HG03025 (cell line): Measurements from ENCODE around the gene KHK.
"Not testable (repeated sequence)": the region's sequence is repeated elsewhere in the genome, so short reads cannot be mapped to it uniquely, and the experiment has no call there.

Experiments used
- ATAC-seq: cut with Tn5 transposase; IDR thresholded peaks from one replicate; pipeline ENCODE4 v1.9.1; 2021; ENCODE audit warnings: mild to moderate bottlenecking, moderate library complexity; ENCODE audit not compliant: unreplicated experiment, low FRiP score

The KHK gene

DNA sequence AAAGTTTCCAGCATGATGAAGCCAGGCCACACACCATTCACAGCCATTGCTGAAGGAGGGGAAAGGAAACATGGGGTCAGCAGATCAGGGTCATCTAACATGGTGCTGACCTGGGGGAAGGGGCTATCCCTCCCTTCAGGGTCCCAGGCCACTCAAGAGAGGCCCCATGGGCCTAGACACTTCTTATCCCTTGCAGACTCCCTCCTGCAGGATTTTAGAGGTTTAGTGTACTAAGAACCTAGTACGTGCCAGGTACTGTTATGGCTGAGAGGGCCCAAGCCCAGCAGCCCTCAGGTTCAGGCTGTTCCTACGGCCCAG, 8.8 kb downstream of the KHK start:
- no peak for ATAC-seq

DNA sequence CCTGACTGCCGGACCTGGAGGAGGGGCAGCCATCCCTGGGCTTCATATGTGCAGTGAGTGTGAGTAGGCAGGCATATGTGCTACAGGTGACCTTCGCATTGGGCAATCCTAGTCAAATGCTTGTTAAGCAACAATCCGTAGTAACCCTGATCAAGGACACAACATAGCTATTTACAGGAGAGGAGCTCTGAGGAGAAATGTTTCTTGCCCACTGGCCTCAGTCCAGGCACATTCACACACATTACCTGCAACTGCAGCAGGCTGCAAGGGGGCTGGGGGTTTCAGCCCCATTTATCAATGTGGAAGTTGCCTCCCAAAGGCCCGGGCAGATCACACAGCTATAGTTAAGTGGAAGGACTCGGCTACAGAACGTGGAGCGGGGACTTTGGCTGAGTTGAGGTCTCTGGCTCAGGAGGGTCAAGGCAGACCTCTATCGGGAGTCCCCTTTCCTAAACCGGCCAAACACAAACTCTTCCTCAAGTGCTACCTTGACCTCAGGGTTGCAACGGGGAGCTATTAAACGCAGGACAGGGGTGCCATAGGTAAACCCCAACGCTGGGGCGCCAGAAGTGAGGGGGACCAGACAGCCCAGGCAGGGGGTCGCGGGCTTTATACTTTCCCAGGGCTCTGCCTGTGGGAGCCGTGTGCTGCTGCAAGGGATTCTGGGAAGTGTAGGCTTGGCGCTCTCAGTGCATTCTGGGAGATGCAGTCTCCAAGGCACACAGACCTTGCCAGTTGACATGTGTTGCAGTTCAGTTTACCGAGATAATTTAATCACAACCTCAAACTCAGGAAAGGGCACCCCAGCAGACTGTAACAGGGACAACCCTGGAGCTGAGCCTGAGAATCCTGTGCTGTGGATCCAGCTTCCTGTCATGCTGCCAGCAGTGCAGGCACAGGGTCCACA, 9.4 kb downstream of the KHK start:
- ATAC-seq, result no peak

DNA sequence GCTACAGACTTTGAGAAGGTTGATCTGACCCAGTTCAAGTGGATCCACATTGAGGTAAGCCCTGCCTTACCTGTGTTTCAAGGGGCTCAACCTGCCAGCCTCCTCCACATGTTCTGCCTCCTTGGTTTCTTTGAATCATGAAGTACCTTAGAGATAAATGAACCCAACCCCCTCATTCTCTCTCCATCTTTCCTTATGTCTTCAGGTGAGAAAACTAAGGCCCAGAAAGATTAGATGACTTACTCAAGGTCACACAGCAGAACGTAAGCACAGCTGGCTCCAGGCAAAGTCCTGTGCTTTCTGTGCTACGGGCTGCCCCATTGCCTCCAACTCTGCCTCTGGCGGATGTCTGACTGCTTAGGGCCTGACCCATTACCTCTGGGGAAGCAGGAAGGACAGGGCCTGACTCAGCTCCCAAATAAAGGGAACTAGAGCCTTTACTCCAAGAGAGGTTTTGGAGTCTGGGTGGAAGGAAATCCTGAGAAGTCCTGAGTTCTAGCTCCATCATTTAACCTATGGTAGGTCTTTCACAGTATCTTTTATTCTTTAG, 10.3 kb downstream of the KHK start:
- no peak for ATAC-seq

DNA sequence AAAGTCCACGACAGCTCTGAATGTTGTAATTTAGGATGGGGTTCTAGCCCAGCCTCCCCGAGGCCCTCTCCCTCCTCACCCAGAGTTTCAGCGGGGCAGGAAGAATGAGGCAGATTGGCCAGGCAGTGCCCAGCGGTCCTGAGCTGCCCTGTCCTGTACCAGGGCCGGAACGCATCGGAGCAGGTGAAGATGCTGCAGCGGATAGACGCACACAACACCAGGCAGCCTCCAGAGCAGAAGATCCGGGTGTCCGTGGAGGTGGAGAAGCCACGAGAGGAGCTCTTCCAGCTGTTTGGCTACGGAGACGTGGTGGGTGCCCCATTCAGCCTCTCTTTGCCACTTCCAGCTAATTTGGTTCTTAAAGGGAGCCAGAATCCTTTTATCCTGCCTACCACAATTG, 10.8 kb downstream of the KHK start:
- ATAC-seq, result no peak

GRCh38 chr2:27099334-27099955, 12.9 kb downstream of the KHK start:
- ATAC-seq, result no peak

GRCh38 chr2:27100036-27100435, 13.5 kb downstream of the KHK start:
- no peak for ATAC-seq

DNA sequence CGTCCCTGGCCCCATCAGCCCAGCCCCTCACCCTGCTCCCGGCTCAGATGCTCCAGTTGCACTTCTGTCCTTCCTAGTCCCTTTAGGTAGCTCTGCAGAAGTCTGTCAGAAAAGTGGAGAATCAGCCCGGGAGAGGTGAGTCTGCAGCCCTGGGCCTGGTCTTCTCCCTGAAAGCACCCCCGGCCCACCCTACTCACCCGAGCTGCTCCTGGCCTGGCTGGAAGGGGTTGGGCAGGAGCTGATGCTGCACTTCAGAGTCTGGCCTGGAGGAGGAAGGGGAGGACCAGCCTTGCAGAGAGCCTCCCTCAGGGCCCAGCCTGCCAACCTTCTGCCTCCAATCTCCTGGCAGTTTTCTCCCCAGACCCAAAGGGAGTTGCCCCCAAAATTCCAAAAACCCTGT, 15.8 kb downstream of the KHK start:
- no peak for ATAC-seq

- ATAC-seq, result no peak
These were observed 19.4 kb downstream of the KHK start for GRCh38 chr2:27105981-27106380.

DNA sequence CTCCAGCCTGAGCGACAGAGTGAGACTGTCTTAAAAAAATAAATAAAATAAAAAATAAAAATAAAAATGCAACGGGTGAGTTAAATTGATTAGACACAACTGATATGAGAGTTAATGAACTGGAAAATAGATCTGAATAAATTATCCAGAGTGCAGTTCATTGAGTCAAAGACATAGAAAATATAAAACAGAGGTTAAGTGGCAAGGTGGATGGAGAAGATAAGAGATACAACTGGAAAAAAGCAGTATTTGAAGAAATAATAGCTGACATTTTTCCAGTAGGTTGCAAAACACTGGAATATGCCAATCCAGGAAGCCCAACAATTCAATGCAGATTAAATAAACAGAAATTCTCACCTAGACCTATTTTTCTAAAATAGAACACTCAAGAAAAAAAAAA, 21.6 kb downstream of the KHK start:
- ATAC-seq, result no peak

DNA sequence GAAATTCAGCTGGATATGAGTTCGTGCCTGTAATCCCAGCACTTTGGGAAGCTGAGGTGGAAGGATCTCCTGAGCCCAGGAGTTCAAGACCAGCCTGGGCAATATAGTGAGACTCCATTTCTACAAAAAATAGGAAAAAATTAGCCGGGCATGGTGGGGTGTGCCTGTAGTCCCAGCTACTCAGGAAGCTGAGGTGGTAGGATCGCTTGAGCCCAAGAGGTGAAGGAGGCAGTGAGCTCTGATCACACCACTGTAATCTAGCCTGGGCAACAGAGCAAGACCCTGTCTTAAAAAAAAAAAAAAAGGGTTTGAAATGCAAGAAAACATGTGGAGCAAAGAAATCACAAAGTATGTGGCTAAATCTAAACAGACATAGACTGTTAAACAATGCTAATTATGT, 22.5 kb downstream of the KHK start:
- no peak for ATAC-seq

- not testable (repeated sequence) for ATAC-seq
These were observed 24.2 kb downstream of the KHK start for GRCh38 chr2:27110603-27111352.

DNA sequence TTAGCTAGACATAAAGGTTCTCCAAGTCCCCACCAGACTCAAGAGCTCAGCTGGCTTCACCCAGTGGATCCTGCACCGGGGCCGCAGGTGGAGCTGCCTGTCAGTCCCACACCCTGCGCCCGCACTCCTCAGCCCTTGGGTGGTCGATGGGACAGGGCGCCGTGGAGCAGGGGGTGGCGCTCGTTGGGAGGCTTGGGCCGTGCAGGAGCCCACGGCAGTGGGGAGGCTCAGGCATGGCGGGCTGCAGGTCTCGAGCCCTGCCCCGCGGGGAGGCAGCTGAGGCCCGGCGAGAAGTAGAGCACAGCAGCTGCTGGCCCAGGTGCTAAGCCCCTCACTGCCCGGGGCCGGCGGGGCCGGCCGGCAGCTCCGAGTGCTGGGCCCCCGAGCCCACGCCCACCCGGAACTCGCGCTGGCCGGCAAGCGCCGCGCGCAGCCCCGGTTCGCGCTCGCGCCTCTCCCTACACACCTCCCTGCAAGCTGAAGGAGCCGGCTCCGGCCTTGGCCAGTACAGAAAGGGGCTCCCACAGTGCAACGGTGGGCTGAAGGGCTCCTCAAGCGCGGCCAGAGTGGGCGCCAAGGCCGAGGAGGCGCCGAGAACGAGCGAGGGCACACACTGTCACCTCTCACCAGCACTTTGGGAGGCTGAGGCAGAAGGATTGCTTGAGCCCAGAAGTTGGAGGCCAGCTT, 25.0 kb downstream of the KHK start:
- ATAC-seq, result not testable (repeated sequence)

DNA sequence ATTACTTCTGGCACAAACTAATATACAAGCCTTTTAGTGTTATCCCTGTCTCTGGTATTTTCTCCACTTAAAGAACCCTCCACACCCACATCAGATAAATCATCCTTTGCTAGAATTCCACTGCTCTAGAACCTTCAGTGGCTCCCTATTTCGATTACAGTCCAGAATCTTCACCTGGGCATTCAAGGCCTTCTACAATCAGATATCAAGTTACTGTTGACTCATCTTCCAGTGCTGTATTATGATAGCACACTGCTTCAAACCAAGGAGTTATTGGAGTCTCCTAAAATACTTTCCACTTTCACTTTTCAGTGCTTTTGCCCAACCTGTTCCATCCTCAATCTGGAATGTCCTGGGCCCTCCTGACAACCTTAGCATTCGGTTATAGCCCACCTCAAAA, 28.9 kb downstream of the KHK start:
- no peak for ATAC-seq

DNA sequence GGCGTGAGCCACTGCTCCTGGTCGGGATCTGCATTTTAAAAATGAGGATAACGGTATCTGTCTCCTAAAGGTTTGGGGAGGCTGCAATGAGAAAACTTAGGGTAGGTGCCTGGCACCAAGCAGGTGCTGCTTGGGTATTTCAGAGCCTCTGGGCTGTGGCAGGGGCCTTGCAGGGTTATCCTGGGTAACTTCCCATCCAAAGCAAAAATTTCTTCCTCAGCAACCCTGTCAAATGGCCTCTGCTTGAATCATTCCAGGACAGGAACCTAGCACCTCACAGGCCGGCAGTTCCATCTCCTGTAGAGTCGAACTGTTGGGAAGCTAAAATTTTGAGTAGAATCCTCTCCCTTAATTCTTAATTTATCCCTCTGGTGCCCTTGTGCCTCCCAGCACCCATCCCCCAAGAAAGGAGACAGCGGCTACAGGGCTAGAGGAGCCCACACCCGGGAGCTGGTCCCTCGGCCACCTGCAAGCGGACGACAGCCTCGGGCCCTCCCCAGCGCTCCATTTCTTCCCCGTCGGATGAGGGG, 31.5 kb downstream of the KHK start:
- no peak for ATAC-seq

- ATAC-seq, result no peak
These were observed 32.2 kb downstream of the KHK start, which contains the start of gene CGREF1 for GRCh38 chr2:27118525-27119329. Gene CGREF1, minus strand, starts transcription at chr2:27119128. Its CDS starts 14,762 bp downstream, at chr2:27104366.

- not testable (repeated sequence) for ATAC-seq
These were observed 32.7 kb downstream of the KHK start for GRCh38 chr2:27119330-27119670.

DNA sequence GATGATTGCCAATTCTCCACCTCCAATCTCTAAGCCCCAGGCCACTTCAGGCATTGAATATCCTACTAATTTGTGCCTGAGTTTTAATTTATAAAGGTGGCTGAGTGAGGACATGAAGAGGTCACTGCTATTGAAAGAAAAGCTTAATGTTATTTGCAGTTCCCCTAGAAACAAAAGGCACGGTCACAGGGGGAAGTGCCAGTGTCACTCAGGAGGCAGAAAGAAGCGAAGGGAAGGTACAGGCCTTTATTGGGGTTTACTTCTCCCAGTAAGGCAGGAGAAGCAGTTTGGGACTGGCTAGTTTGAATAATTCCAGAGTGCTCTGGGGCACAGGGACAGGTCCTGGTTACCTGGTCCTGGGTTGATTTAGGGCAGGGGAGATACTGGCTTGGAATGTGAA, 35.3 kb downstream of the KHK start:
- ATAC-seq, result no peak

DNA sequence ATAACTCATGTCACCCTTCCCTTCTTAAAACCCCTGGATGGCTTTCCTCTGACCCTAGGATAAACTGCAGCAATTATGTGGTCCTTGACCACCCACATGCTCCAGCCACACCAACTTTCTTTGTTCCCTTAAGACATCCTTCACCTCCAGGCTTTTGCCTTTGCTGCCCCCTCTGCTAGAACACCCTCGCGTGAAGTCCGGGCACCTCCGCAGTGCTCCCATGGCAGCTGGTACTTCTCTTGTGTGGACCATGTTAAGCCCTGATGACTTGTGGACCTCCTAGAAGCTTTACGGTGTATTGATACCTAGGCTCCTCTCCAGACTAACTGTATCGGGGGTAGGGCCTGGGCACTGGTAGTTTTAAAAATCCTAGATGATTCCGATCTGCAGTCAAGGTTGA, 36.2 kb downstream of the KHK start:
- no peak for ATAC-seq

DNA sequence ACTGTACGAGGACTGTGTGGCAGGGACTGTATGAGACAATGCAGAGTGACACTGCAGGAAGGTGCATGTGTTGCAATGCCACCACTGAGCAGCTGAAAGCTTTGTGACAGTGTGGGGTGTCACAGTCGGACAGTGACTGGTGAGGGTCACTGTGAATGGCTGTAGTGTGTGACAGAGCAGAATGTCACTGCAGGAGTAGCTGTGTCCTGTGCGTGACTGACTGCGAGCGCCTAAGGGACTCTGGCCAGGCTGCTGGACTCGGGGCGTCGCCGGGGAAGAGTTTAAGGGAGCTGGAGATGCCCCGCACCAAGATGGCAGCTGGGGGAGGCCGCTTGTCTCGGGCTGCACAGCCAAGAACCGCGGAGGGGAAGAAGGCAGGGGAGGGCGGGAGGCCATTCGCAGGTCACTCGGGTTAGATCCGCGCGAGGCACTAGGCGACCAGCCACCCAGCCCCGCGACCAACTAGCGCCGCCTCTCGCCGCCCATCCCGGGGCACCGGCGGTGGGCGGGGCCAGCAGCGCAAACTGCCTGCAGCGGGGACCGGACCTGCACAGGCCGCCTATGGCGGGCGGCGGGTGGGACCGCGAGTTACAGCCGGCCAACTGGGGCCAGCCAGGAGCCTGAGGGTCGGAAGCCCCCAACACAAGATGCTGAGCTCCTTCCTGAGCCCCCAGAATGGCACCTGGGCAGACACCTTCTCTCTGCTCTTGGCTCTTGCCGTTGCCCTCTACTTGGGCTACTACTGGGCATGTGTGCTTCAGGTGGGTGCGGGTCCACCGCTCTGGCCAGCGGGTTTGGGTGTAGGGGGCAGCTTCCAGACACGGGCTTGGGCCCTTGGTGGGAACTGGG, 37.0 kb downstream of the KHK start, which contains the start of gene ABHD1:
Gene ABHD1, plus strand, starts transcription at position 514 of the 849 bp plus-strand sequence. Its CDS starts 134 bp downstream, at position 648.
- no peak for ATAC-seq
